K562 (cell line): Measurements from ENCODE around the gene ZNF785. TPM values are rescaled to one million over a fixed set of nuclear protein-coding genes. Genes with fewer than 3 reads are reported as not detected.

Experiments
- CHD1 ChIP-seq: fragments of 200-600 bp; sonication (generic); IDR thresholded peaks from one replicate; pipeline ENCODE4 v1.6.1; 2012; ENCODE audit warnings: mild to moderate bottlenecking, moderate library complexity, low read length, inconsistent platforms
- CTBP1 ChIP-seq: fragments of 450-650 bp; IDR thresholded peaks from 2 replicates; pipeline ENCODE4 v1.6.1; 2016; ENCODE audit warnings: borderline replicate concordance
- ELK1 ChIP-seq: sonication (generic); formaldehyde crosslinking; IDR thresholded peaks from 2 replicates; pipeline ENCODE4 v1.8.1; 2022; ENCODE audit warnings: missing genetic modification reagents
- HNRNPL ChIP-seq: fragments of 200-400 bp; formaldehyde crosslinking; IDR thresholded peaks from 2 replicates; pipeline ENCODE4 v1.6.1; 2017; ENCODE audit warnings: low read depth, mild to moderate bottlenecking, low read length
- NRF1 ChIP-seq, 2 experiments: fragments of 450-650 bp; IDR thresholded peaks in 1 of 2; conservative IDR thresholded peaks in 1 of 2; 2 replicates each; pipeline ENCODE4 v1.6.1; 2014; ENCODE audit warnings: mild to moderate bottlenecking in 2 of 2
- PBX2 ChIP-seq, 2 experiments: IDR thresholded peaks in 1 of 2; conservative IDR thresholded peaks in 1 of 2; 2 replicates each; pipeline ENCODE4 v1.6.1; 2016; ENCODE audit warnings: low read depth in 2 of 2, mild to moderate bottlenecking in 1 of 2, missing compliant biosample characterization in 1 of 2, missing genetic modification characterization in 1 of 2, moderate library complexity in 1 of 2
- SMC3 ChIP-seq: conservative IDR thresholded peaks from 2 replicates; pipeline ENCODE4 v1.6.1; 2011; ENCODE audit warnings: low read depth, low read length, improper control_type of control experiment; ENCODE audit not compliant: insufficient read depth
- TAL1 ChIP-seq: fragments of 450-650 bp; IDR thresholded peaks from 2 replicates; pipeline ENCODE4 v1.6.1; 2016; ENCODE audit warnings: mild to moderate bottlenecking
- TOE1 ChIP-seq, 2 experiments: fragments of 450-650 bp in 1 of 2; sonication (generic) in 1 of 2; formaldehyde crosslinking in 1 of 2; IDR thresholded peaks; 2 replicates each; pipeline versions ENCODE4 v1.7.1 to v1.8.0; 2016 to 2022; ENCODE audit warnings: borderline replicate concordance in 2 of 2, mild to moderate bottlenecking in 2 of 2, antibody characterized with exemption in 1 of 2, inconsistent platforms in 1 of 2, low read depth in 1 of 2, missing genetic modification reagents in 1 of 2, moderate library complexity in 1 of 2
- ZBTB17 ChIP-seq: fragments of 450-650 bp; formaldehyde crosslinking; IDR thresholded peaks from 2 replicates; pipeline ENCODE4 v1.4.0; 2020; ENCODE audit warnings: mild to moderate bottlenecking
- ZNF436 ChIP-seq: fragments of 250-450, 450-650 bp; sonication (Bioruptor Pico); formaldehyde crosslinking; IDR thresholded peaks from 2 replicates; pipeline ENCODE4 v1.7.0; 2020; ENCODE audit warnings: mild to moderate bottlenecking
- ZNF696 ChIP-seq: fragments of 250-450 bp; sonication (Bioruptor Pico); conservative IDR thresholded peaks from 2 replicates; pipeline ENCODE4 v1.4.0; 2020; ENCODE audit warnings: mild to moderate bottlenecking, moderate library complexity
- polyA plus RNA-seq, 8 experiments: library from polyadenylated mRNA; depleted of rRNA in 4 of 8; stranded (reverse) in 5 of 8; unstranded in 3 of 8; fragments of >200 nt; fragmentation: Nextera tagmentation in 2 of 8; fragmentation: Illumina TruSeq in 1 of 8; extraction: Ambion mirVana in 2 of 8; extraction: Trizol in 1 of 8; gene quantifications; 2 replicates each; pipeline versions ENCODE4 v1.2.1 to v1.2.3, GENCODE V29; 2011 to 2014; ENCODE audit warnings: inconsistent platforms in 1 of 8, missing spikeins in 1 of 8
- total RNA-seq, 7 experiments: library from RNA; depleted of rRNA in 6 of 7; stranded (reverse); fragments of >200 nt in 6 of 7; fragmentation: Illumina TruSeq in 2 of 7; extraction: Trizol in 2 of 7; gene quantifications; 2 replicates each; pipeline versions ENCODE4 v1.2.1 to v1.2.3, GENCODE V29; 2011 to 2021; ENCODE audit warnings: low replicate concordance in 1 of 7
- TF ChIP-seq, protein P1 (sequence below): fragments of 450-650 bp; IDR thresholded peaks from 2 replicates; pipeline ENCODE4 v1.6.1; 2016; ENCODE audit warnings: low read depth, mild to moderate bottlenecking, moderate library complexity
- TF ChIP-seq, protein P2 (sequence below): sonication (generic); formaldehyde crosslinking; IDR thresholded peaks from 2 replicates; pipeline ENCODE4 v1.8.0; 2022; ENCODE audit warnings: mild to moderate bottlenecking, missing genetic modification reagents

The ZNF785 gene
- total and polyA plus RNA-seq, 9 of the 15 experiments (the other 6 are each of a cell fraction or from before 2014, with no cell fraction given), result 0.64 to 11.0 (median 6.4) TPM

DNA sequence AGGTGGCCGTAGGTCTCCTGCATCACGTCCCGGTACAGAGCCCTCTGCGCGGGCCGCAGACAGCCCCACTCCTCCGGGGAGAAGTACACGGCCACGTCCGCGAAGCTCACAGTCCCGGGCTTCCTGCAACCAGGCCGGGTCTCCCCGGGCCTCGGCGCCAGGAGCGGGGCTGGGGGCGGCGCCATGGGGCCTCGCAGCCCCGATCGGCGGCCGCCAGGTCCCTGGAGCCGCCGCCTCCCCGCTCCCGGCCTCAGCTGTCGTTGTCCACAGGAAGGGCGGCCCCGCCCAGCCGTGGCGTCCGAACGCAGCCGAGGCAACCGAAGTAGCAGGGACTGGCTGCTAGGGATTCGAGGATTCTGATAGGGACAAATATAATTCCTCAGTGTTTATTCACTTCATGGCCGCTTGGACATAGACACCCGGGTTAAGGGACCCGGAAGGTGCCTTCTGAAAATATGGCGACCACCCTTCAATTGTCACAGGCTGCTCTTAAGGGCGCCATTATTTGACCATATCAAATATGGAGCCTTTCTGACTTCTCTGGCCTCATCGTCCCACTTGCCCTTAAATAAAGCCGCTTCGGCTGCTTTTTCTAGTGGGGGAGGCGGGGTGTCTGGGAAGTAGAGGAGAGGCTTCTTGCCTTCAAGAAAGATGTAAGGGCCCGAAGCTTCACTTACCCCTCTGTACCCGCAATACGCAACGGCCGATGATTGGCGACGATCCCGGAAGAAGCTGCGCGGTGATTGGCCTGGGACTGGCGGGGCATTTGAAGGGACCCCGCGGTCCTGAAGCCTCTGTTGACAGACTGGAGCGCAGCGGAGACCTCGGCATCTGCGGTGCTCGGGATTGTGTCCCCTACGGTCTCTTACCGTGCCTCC is 13.8 kb downstream of the ZNF785 start, which contains the start of gene ZNF688 (continued):
- TF ChIP-seq CHD1 (no peak), TOE1 (IDR thresholded peaks at IDR 0.05; ENCODE audit: borderline replicate concordance) (peak; percentile 48; the same call in 1 of the 2 replicates), TOE1 (CRISPR knock-in tag; IDR thresholded peaks at IDR 0.05; ENCODE audit: borderline replicate concordance, low read depth) (no peak), ZBTB17 (no peak), SMC3 (no peak), ZNF436 (CRISPR knock-in tag) (no peak), ELK1 (CRISPR knock-in tag) (no peak), PBX2 (CRISPR knock-in tag; IDR thresholded peaks at IDR 0.05; ENCODE audit: low read depth) (no peak), PBX2 (tag; conservative IDR thresholded peaks at IDR 0.05; ENCODE audit: low read depth) (peak; percentile 45), ZNF696 (no peak), CTBP1 (peak; percentile 11; the same call in 1 of the 2 replicates), TAL1 (no peak), HNRNPL (no peak), NRF1 (conservative IDR thresholded peaks at IDR 0.05 in 1 of 2, IDR thresholded peaks at IDR 0.05 in 1 of 2) (peak; percentile 57 to 71)
- TF ChIP-seq, protein P1, sequence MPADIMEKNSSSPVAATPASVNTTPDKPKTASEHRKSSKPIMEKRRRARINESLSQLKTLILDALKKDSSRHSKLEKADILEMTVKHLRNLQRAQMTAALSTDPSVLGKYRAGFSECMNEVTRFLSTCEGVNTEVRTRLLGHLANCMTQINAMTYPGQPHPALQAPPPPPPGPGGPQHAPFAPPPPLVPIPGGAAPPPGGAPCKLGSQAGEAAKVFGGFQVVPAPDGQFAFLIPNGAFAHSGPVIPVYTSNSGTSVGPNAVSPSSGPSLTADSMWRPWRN, result no peak
- TF ChIP-seq, protein P2, sequence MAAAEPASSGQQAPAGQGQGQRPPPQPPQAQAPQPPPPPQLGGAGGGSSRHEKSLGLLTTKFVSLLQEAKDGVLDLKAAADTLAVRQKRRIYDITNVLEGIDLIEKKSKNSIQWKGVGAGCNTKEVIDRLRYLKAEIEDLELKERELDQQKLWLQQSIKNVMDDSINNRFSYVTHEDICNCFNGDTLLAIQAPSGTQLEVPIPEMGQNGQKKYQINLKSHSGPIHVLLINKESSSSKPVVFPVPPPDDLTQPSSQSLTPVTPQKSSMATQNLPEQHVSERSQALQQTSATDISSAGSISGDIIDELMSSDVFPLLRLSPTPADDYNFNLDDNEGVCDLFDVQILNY (CRISPR knock-in tag), result no peak
